HS-27A (cell line): Measurements from ENCODE around the gene PAPLN.
"Not testable (repeated sequence)": the region's sequence is repeated elsewhere in the genome, so short reads cannot be mapped to it uniquely, and the experiment has no call there.

Experiments
- DNase-seq: peaks from one replicate; pipeline ENCODE4 v3.0.0-alpha.2; 2012; ENCODE audit warnings: low read depth, missing footprints

The PAPLN gene

GRCh38 chr14:73289729-73290128 is 52.4 kb downstream of the PAPLN start:
- no peak for DNase-seq

DNA sequence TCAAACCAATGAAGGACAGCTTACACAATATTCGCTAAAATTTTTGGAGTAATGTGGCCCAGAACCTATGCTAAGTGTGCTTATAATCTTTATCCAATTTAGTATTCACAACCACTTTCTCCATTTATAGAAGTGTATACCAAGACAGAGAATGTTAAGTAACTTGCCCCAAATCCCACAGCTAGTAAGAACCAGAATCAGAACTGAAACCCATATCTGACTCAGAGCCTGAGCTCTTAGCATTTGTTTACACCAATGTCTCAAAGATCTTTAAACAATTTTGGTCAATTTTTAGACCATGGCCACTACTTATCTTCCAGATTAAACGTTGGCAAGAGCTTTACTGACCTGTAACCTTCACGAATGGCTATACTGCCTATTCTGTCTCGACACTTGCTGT is 53.0 kb downstream of the PAPLN start:
- DNase-seq = no peak

DNA sequence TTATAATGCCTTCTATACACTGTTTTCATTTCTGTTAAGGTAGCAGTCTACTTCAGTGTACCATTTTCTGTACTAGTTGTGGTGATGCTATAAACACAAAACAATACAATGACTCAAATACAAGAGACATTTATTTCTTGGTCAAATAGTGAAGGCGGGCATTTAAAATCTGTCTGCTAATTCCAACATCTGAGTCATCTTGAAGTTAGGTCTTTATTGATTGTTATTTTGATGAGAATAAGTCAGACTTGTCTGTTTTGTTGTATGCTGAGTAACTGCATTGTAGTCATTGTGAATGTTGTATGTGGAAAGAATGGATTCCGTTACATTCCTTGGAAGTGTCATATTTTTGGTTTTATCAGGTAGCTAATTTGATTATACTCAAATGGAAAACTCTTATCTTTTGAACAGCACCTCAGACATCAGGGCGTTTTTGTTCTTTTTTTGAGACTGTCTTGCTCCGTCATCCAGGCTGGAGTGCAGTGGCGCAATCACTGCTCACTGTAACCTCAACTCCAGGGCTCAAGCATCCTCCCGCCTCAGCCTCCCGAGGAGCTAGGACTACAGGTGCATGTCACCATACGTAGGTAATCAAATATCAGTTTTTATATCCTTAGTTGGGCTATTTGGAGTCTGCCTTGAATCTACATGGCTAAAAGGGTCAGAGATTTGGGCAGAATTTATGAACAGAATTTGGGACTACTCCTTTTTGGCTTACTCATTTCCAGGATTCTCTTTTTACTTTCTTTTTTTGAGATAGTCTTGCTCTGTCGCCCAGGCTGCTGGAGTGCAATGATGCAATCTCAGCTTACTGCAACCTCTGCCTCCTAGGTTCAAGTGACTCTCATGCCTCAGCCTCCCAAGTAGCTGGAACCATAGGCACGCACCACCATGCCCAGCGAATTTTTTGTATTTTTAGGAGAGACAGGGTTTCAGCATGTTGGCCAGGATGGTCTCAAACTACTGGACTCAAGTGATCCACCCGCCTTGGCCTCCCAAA is 56.8 kb downstream of the PAPLN start:
- no peak for DNase-seq

GRCh38 chr14:73295198-73295796 is 58.0 kb downstream of the PAPLN start:
- peak; percentile 9 for DNase-seq

GRCh38 chr14:73305499-73305898 is 68.2 kb downstream of the PAPLN start:
- DNase-seq = no peak

DNA sequence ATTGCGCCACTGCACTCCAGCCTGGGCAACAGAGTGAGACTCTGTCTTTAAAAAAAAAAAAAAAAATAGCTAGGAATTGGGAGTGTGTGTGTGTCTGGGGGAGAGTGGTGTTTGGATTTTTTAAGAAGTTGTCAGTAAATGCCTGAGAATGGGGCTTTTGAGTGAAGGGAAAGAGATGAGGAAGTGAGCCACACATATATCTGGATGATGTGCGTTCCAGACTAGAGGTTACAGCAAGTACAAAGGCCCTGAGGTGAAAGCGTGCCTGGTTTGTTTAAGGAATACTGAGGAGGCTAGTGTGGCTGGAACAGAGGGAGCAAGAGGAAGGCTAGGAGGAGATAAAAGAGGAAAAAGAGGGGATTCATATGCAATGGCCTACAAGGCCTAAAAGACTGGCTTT is 70.0 kb downstream of the PAPLN start:
- DNase-seq = no peak

GRCh38 chr14:73309207-73309606 is 71.9 kb downstream of the PAPLN start:
- DNase-seq = not testable (repeated sequence)

- DNase-seq = no peak
Measured at GRCh38 chr14:73311708-73312030, 74.4 kb downstream of the PAPLN start.

GRCh38 chr14:73312687-73313086 is 75.4 kb downstream of the PAPLN start:
- no peak for DNase-seq

- no peak for DNase-seq
Measured at GRCh38 chr14:73313151-73313550, 75.8 kb downstream of the PAPLN start.

- no peak for DNase-seq
Measured at GRCh38 chr14:73323896-73324399, 86.6 kb downstream of the PAPLN start.
